WTC11 (cell line): Measurements from ENCODE around the gene FAM3B.

Experiments
- TF ChIP-seq, protein P1 (sequence below): fragments of 200-600 bp; IDR thresholded peaks from 2 replicates; pipeline ENCODE4 v1.8.0; 2022; ENCODE audit warnings: antibody characterized with exemption
- TF ChIP-seq, protein P2 (sequence below): sonication (generic); formaldehyde crosslinking; IDR thresholded peaks from 2 replicates; pipeline ENCODE4 v1.8.0; 2022; ENCODE audit warnings: mild to moderate bottlenecking, missing genetic modification reagents

DNA sequence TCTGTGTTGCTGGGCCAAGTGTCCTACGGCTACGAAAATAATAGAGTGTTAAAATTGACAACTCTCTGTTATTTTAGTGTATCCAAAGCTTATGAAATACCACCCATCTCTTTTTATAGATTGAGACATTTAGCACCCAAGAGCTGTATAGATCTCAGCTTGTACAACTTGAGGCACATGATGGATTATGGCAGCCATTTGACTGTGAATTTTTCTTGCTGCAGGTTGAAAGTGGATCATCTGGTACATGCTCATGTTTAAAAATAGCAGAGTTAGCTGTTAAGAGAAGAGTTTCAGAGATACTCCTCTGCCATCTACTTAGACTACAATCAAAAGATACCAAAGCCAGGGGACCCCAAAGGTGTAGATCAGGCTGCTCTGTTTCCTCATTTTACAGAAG is 49.3 kb upstream of the FAM3B start:
- TF ChIP-seq, protein P1, sequence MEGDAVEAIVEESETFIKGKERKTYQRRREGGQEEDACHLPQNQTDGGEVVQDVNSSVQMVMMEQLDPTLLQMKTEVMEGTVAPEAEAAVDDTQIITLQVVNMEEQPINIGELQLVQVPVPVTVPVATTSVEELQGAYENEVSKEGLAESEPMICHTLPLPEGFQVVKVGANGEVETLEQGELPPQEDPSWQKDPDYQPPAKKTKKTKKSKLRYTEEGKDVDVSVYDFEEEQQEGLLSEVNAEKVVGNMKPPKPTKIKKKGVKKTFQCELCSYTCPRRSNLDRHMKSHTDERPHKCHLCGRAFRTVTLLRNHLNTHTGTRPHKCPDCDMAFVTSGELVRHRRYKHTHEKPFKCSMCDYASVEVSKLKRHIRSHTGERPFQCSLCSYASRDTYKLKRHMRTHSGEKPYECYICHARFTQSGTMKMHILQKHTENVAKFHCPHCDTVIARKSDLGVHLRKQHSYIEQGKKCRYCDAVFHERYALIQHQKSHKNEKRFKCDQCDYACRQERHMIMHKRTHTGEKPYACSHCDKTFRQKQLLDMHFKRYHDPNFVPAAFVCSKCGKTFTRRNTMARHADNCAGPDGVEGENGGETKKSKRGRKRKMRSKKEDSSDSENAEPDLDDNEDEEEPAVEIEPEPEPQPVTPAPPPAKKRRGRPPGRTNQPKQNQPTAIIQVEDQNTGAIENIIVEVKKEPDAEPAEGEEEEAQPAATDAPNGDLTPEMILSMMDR: no peak
- TF ChIP-seq, protein P2, sequence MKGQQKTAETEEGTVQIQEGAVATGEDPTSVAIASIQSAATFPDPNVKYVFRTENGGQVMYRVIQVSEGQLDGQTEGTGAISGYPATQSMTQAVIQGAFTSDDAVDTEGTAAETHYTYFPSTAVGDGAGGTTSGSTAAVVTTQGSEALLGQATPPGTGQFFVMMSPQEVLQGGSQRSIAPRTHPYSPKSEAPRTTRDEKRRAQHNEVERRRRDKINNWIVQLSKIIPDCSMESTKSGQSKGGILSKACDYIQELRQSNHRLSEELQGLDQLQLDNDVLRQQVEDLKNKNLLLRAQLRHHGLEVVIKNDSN: no peak
